ENCODE results near the gene TSPY3.
"Not testable (repeated sequence)": the region's sequence is repeated elsewhere in the genome, so short reads cannot be mapped to it uniquely, and the experiment has no call there.

TSPY3 gene, protein sequence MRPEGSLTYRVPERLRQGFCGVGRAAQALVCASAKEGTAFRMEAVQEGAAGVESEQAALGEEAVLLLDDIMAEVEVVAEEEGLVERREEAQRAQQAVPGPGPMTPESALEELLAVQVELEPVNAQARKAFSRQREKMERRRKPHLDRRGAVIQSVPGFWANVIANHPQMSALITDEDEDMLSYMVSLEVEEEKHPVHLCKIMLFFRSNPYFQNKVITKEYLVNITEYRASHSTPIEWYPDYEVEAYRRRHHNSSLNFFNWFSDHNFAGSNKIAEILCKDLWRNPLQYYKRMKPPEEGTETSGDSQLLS

GRCh38 chrY:9398121-9398520, at the start of gene TSPY3:
TSPY3 (plus strand) TSS chrY:9398421; CDS start chrY:9398467, 46 bp downstream.
- not testable (repeated sequence) for DNase-seq

DNA sequence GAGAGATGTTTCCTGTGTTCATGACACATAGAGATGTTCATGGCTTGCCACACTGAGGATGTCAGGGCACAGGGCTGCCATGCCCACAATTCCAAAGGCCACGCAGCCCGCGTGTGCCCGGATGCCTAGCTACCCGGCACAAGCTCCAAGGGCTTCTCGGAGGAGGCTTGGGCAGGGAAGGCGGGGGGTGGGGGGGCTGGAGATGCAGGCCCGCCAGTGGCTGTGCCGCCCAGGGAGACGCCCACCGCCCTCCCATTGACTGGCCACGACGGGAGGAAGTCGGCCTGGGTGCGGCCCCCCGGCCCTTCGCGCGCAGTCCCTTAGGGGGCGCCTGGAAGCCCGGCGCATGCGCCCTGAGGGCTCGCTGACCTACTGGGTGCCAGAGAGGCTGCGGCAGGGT, 40.7 kb upstream of the TSPY3 start, which contains the start of gene TSPY8:
TSS of gene TSPY8 (plus strand) at position 301 of the 400 bp plus-strand sequence. CDS start at position 347, 46 bp downstream.
- DNase-seq = not testable (repeated sequence)

DNA sequence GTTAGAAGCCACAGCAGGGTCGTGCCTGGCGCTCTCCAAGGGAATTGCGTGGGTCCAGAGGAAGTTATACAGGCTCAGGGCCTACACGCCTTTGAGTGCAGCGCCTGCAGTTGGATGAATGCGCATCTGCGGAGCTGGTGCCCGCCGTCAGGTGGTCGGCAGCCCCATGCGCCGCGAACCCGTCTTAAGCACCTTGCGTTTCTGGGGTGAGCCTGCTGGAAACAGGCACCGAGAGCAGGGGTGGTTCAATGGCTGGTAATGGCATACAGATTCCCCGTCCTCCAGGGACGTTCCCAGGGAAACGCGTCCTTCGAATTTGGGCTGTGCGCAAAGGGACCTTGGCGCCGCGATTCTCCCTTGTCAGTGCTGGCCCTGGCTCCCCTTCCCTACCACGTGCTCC, 1.7 kb upstream of the TSPY3 start:
- DNase-seq = not testable (repeated sequence)
